Erythroblast (primary cell): ENCODE data around the gene BTN1A1.

Source experiments
- GATA1 ChIP-seq: IDR thresholded peaks from 2 replicates; pipeline ENCODE4 v1.6.1; 2011; ENCODE audit warnings: low read depth, mild to moderate bottlenecking, control low read depth, low read length, moderate library complexity
- POLR2A ChIP-seq: IDR thresholded peaks from 2 replicates; pipeline ENCODE4 v1.6.1; 2011; ENCODE audit warnings: mild to moderate bottlenecking, low read length

DNA sequence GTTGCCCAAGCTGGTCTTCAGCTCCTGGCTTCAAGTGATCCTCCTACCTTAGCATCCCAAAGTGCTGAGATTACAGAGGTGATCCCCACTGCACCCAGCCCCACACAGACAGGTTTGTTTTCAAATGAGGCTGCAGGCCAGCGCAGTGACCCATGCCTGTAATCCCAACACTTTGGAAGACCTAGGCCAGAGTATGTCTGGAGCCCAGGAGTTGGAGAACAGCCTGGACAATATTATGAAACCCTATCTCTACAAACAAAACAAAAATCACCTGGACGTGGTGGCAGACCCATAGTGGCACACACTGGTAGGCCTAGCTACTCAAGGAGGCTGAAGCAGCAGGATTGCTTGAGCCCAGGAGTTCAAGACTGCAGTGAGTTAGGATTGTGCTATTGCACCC, 30.1 kb downstream of the BTN1A1 start:
- TF ChIP-seq POLR2A (no peak), GATA1 (no peak)
